Activated B cell treated with CpG ODN at 0.5 μM for 24 hours (primary cell): Measurements from ENCODE around the gene DCT. TPM values are rescaled to one million over a fixed set of nuclear protein-coding genes. Genes with fewer than 3 reads are reported as not detected.

Experiments
- ATAC-seq: fragments of 200-7000 bp; cut with Tn5 transposase; one replicate; pipeline ENCODE4 v1.10.0; 2021; ENCODE audit warnings: low read depth, mild to moderate bottlenecking, moderate library complexity
- CTCF ChIA-PET: fragments of 350-600 bp; sonication (Branson Sonifier 250); formaldehyde crosslinking; loops from one replicate; lab custom pipeline; 2021; ENCODE audit warnings: antibody characterized with exemption; lab: Charles Lee
- POLR2A ChIA-PET: fragments of 350-600 bp; sonication (Branson Sonifier 250); formaldehyde crosslinking; loops from one replicate; lab custom pipeline; 2021; ENCODE audit warnings: antibody characterized with exemption; lab: Charles Lee
- DNase-seq: peaks from one replicate; pipeline ENCODE4 v3.0.0; 2022
- H3K27ac Mint-ChIP-seq: one replicate; pipeline ENCODE4 v1.8.0; 2020; ENCODE audit warnings: mixed read lengths
- H3K27me3 Mint-ChIP-seq: one replicate; pipeline ENCODE4 v1.8.0; 2021; ENCODE audit warnings: mixed read lengths
- H3K36me3 Mint-ChIP-seq: one replicate; pipeline ENCODE4 v1.8.0; 2021; ENCODE audit warnings: low read depth, mixed read lengths
- H3K4me1 Mint-ChIP-seq: one replicate; pipeline ENCODE4 v1.8.0; 2021; ENCODE audit warnings: mixed read lengths
- H3K4me3 Mint-ChIP-seq: one replicate; pipeline ENCODE4 v1.8.0; 2020; ENCODE audit warnings: mild to moderate bottlenecking, mixed read lengths
- H3K9me3 Mint-ChIP-seq: one replicate; pipeline ENCODE4 v1.8.0; 2020; ENCODE audit warnings: mixed read lengths
- CTCF ChIP-seq: fragments of 200-600 bp; IDR thresholded peaks from one replicate; pipeline ENCODE4 v1.8.0; 2022; ENCODE audit warnings: antibody characterized with exemption, mild to moderate bottlenecking
- intact Hi-C: fragments of 100-400 bp; cut with micrococcal nuclease; formaldehyde crosslinking; loops from one replicate; pipeline ENCODE4 v1.15.1; 2024
- total RNA-seq: library from RNA; stranded (reverse); gene quantifications from 2 replicates; pipeline ENCODE4 v1.2.3, GENCODE V29; 2022

The DCT gene
- total RNA-seq, 1 donor from 2014 or later: 0.09 TPM

DNA sequence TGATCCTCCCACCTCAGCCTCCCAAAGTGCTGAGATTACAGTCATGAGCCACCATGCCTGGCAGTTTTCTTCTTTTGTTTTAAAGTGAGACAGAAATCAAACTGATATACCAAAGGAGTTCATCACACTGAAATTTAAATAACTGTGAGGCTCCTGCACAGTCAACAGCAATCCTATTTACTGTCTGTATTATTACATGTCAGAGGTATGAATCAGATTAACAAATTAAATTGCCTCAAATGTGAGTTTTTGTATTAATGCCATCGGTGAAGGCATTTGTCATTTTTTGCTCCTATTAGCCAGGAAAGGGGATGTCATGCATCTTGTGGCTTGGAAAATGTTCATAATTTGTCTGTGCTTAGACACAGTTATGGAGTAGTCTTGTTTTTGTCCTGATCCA is 20.4 kb downstream of the DCT start:
- intact Hi-C loops: no loop called here
- ChIA-PET POLR2A (no interaction called here), CTCF (no interaction called here)
- Mint-ChIP-seq H3K27me3 (peaks cover 4% of the 10 kb centered on the region), H3K36me3 (no peaks in the 10 kb centered on the region), H3K27ac (no peak overlapping the region), H3K4me1 (no peaks in the 10 kb centered on the region), H3K4me3 (no peak overlapping the region), H3K9me3 (no peaks in the 10 kb centered on the region)
- ATAC-seq (no peak), DNase-seq (no peak)
- no peak for TF ChIP-seq CTCF

DNA sequence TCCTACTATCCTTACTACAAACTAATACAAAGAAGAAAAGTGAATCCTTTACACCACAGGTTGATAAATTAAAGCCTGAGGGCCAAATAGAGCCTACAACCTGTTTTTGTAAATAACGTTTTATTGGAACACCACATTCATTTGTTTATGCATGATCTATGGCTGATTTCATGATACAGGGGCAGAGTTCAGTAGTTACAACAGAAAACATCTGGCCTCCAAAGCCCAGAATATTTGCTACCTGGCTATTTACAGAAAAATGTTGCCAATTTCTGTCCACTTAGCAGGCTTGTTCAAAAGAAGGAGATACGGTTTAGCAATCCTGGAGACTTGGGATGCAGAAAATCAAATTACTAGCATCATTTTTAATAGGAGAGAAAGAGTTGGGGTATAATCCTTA is 24.1 kb downstream of the DCT start:
- CTCF ChIA-PET: no interaction called here
- no peaks in the 10 kb centered on the region for H3K4me1 Mint-ChIP-seq
- TF ChIP-seq CTCF: no peak
- POLR2A ChIA-PET: no interaction called here
- intact Hi-C loops: no loop called here
- H3K36me3 Mint-ChIP-seq: no peaks in the 10 kb centered on the region
- no peak overlapping the region for H3K27ac Mint-ChIP-seq
- DNase-seq (no peak), ATAC-seq (no peak)
- H3K27me3 Mint-ChIP-seq: no peaks in the 10 kb centered on the region
- no peak overlapping the region for H3K4me3 Mint-ChIP-seq
- no peaks in the 10 kb centered on the region for H3K9me3 Mint-ChIP-seq

DNA sequence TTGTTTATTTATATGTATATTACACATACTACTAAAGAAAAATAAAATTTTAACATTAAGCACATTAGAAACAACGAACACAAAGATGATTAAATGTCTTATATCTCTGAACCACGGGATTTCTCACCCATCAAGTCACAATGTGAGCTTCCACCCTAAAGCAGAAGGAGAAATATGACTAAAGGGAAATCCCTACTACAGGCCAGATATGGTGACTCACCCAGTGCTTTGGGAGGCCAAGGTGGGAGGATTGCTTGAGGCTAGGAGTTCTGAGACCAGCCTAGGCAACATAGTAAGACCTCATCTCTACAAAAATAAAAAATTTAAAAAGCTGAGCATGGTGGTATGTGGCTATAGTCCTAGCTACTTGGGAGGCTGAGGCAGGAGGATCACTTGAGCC is 24.6 kb downstream of the DCT start:
- CTCF ChIA-PET: no interaction called here
- Mint-ChIP-seq H3K27me3 (no peaks in the 10 kb centered on the region), H3K4me1 (no peaks in the 10 kb centered on the region), H3K9me3 (no peaks in the 10 kb centered on the region), H3K27ac (no peak overlapping the region), H3K4me3 (no peak overlapping the region), H3K36me3 (no peaks in the 10 kb centered on the region)
- POLR2A ChIA-PET: no interaction called here
- no peak for ATAC-seq
- no peak for DNase-seq
- no peak for TF ChIP-seq CTCF
- intact Hi-C loops: no loop called here

DNA sequence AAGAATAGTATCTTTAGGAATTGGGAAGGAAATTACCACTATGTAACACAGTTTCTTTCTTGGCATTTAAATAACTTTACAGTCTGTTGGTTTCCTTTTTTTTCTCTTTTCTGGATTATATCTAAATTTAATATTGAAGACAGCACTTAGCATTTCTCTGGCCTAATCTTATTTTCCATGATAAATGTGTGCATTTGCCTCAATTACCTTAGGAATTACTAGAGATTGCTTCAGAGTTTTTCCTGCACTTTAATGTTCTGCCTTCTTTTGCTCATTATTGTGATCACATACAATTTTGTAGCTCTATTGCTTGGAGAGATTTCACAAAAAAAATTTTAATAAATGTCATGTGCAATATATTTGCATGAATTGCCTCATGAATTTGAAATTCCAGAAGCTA is 25.1 kb downstream of the DCT start:
- ChIA-PET POLR2A (no interaction called here), CTCF (no interaction called here)
- Mint-ChIP-seq H3K4me1 (no peaks in the 10 kb centered on the region), H3K9me3 (no peaks in the 10 kb centered on the region), H3K27me3 (no peaks in the 10 kb centered on the region), H3K27ac (no peak overlapping the region), H3K36me3 (no peaks in the 10 kb centered on the region), H3K4me3 (no peak overlapping the region)
- ATAC-seq (no peak), DNase-seq (no peak)
- intact Hi-C loops: no loop called here
- no peak for TF ChIP-seq CTCF

GRCh38 chr13:94444826-94445225 is 34.7 kb downstream of the DCT start:
- DNase-seq: no peak
- no peak for ATAC-seq
- Mint-ChIP-seq H3K9me3 (no peaks in the 10 kb centered on the region), H3K27ac (no peak overlapping the region), H3K4me3 (no peak overlapping the region), H3K27me3 (peaks cover 3% of the 10 kb centered on the region), H3K36me3 (no peaks in the 10 kb centered on the region), H3K4me1 (no peaks in the 10 kb centered on the region)
- ChIA-PET CTCF (no interaction called here), POLR2A (no interaction called here)
- intact Hi-C loops: no loop called here
- TF ChIP-seq CTCF: no peak
